ENCODE data around the gene RFWD3. TPM values are rescaled to one million over a fixed set of nuclear protein-coding genes. Genes with fewer than 3 reads are reported as not detected.

RFWD3 gene
- total and polyA plus RNA-seq, 2 of the 13 experiments (the other 11 are each of a cell fraction or from before 2014, with no cell fraction given) = 23.4 to 62.6 TPM

DNA sequence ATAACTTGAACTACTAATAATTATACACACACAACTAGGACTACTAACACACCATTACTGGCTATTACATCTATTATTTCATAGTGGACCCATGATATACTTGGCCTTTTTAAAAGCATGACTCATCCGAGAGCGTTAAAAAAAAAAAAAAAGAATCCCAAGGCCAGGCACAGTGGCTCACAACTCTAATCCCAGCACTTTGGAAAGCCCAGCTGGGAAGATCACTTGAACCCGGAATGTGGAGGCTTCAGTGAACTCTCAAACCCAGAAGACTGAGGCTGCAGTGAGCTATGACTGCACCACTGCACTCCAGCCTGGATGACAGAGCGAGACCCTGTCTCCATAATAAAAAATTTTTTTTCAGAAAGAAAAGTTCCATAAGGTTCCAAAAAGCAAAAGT, 62.8 kb downstream of the RFWD3 start (continued):
- TF ChIP-seq GATA4 (IDR thresholded peaks at IDR 0.05; ENCODE audit: borderline replicate concordance, low read depth) (no peak), ZNF235 (CRISPR knock-in tag; IDR thresholded peaks at IDR 0.05; ENCODE audit: borderline replicate concordance) (no peak)

DNA sequence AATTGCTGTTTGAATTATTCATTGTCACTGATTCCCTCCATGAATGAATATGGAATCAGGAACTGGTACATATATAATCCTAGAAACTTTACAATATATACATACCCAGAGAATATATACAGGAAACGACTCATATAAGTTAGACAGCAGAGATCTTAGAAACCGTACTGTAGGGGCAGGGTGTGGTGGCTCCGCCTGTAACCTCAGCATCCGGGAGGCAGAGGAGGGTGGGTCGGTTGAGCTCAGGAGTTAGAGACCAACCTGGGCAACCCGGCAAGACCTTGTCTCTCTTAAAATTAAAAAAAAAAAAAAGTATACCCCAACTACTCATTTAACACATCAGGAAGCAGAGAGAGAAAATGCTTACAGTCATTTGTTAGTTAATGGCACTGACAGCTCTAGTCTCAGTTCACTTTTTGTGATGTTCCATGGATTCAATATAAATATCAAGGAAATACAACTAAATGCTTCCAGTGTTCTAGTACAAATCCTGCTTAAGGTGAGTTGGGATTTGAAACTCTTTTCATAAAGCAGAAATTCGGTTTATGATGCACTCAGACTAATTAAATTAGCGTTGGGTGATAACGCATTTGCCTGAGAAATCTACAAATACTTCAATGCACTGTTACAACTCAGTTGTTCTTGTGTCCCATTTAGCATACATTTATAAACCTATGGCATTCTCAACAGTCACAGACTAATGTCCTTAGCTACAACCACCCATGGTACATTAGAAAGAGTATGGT, 65.4 kb downstream of the RFWD3 start:
- H3K27ac ChIP-seq (ENCODE audit: extremely low read length, insufficient read depth, low read length) = peak overlapping the region; percentile 4
- ChIA-PET POLR2A (interaction anchor here (0.8 to 1.4 kb wide), 3 partner anchors 13 to 65 kb away, joined by 3 to 4 read pairs (median 3); partner anchors contain the start of gene RFWD3), CTCF (ENCODE audit: low intra/inter-chr PET ratio, low total read pairs) (no interaction called here)
- no peak overlapping the region for H2AFZ ChIP-seq (ENCODE audit: low read length)
- no peak overlapping the region for H3K9ac ChIP-seq (ENCODE audit: insufficient read depth, low read depth, low read length)
- peaks cover 92% of the 10 kb centered on the region for H3K79me2 ChIP-seq (ENCODE audit: insufficient read depth, low read length)
- H4K20me1 ChIP-seq (ENCODE audit: insufficient read depth, low read length) = peaks cover 48% of the 10 kb centered on the region
- peaks cover 3 to 10% of the 10 kb centered on the region in 2 experiments; a peak in 4 of 5 replicates for H3K36me3 ChIP-seq (replicated peaks in 1 of 2; ENCODE audit: control insufficient read depth in 1 of 2, insufficient read depth in 2 of 2, low read length in 2 of 2)
- in situ Hi-C loops (cut with HindIII; ENCODE audit: extremely low pct_ligation_motif_present, low pct_unique_long_range_greater_than_20kb) = no loop called here
- peaks cover 53% of the 10 kb centered on the region for H3K4me1 ChIP-seq (ENCODE audit: insufficient read depth, low read length)
- no peak overlapping the region for H3K4me2 ChIP-seq (ENCODE audit: low read depth, low read length)
- H3K27me3 ChIP-seq (ENCODE audit: control insufficient read depth in 1 of 2, insufficient read depth in 2 of 2, low read length in 2 of 2) = peaks cover 0 to 3% of the 10 kb centered on the region in 2 experiments; a peak in 1 of 5 replicates
- H3K9me3 ChIP-seq (ENCODE audit: low read length) = no peaks in the 10 kb centered on the region
- H3K4me3 ChIP-seq (replicated peaks in 1 of 3; ENCODE audit: insufficient read depth in 1 of 3, low read depth in 2 of 3, low read length in 3 of 3) = no peak overlapping the region
- ATAC-seq = no peak
- WGBS (ENCODE audit: low lambda C conversion rate) = 90% methylated on average over 9 of the region's 9 CpGs
- intact Hi-C loops (cut with micrococcal nuclease; ENCODE audit: unreplicated experiment) = loop anchor here (10.0 kb wide), 2 partner anchors 96 to 126 kb away; no protein-coding TSS in a partner anchor
- DNase-seq (ENCODE audit: low spot score) = no peak
- no TSS peak for BruUV-seq (replicated peaks)
- no peak for FAIRE-seq
- TF ChIP-seq ZFP41 (CRISPR knock-in tag; IDR thresholded peaks at IDR 0.05; ENCODE audit: borderline replicate concordance) (no peak), JUND (CRISPR knock-in tag; IDR thresholded peaks at IDR 0.05) (no peak), ZNF460 (CRISPR knock-in tag; IDR thresholded peaks at IDR 0.05; ENCODE audit: borderline replicate concordance) (no peak), TOE1 (CRISPR knock-in tag; IDR thresholded peaks at IDR 0.05) (no peak), HDAC2 (CRISPR knock-in tag; IDR thresholded peaks at IDR 0.05) (no peak), ZNF678 (CRISPR knock-in tag; IDR thresholded peaks at IDR 0.05) (no peak), NCOR1 (IDR thresholded peaks at IDR 0.05; ENCODE audit: borderline replicate concordance, low read length) (no peak), ZBTB42 (CRISPR knock-in tag; IDR thresholded peaks at IDR 0.05) (no peak)
- TF ChIP-seq, protein P1, sequence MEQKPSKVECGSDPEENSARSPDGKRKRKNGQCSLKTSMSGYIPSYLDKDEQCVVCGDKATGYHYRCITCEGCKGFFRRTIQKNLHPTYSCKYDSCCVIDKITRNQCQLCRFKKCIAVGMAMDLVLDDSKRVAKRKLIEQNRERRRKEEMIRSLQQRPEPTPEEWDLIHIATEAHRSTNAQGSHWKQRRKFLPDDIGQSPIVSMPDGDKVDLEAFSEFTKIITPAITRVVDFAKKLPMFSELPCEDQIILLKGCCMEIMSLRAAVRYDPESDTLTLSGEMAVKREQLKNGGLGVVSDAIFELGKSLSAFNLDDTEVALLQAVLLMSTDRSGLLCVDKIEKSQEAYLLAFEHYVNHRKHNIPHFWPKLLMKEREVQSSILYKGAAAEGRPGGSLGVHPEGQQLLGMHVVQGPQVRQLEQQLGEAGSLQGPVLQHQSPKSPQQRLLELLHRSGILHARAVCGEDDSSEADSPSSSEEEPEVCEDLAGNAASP (CRISPR knock-in tag; IDR thresholded peaks at IDR 0.05; ENCODE audit: borderline replicate concordance) = no peak
- TF ChIP-seq, protein P2, sequence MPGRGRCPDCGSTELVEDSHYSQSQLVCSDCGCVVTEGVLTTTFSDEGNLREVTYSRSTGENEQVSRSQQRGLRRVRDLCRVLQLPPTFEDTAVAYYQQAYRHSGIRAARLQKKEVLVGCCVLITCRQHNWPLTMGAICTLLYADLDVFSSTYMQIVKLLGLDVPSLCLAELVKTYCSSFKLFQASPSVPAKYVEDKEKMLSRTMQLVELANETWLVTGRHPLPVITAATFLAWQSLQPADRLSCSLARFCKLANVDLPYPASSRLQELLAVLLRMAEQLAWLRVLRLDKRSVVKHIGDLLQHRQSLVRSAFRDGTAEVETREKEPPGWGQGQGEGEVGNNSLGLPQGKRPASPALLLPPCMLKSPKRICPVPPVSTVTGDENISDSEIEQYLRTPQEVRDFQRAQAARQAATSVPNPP (CRISPR knock-in tag; IDR thresholded peaks at IDR 0.05) = no peak
- TF ChIP-seq, protein P3, sequence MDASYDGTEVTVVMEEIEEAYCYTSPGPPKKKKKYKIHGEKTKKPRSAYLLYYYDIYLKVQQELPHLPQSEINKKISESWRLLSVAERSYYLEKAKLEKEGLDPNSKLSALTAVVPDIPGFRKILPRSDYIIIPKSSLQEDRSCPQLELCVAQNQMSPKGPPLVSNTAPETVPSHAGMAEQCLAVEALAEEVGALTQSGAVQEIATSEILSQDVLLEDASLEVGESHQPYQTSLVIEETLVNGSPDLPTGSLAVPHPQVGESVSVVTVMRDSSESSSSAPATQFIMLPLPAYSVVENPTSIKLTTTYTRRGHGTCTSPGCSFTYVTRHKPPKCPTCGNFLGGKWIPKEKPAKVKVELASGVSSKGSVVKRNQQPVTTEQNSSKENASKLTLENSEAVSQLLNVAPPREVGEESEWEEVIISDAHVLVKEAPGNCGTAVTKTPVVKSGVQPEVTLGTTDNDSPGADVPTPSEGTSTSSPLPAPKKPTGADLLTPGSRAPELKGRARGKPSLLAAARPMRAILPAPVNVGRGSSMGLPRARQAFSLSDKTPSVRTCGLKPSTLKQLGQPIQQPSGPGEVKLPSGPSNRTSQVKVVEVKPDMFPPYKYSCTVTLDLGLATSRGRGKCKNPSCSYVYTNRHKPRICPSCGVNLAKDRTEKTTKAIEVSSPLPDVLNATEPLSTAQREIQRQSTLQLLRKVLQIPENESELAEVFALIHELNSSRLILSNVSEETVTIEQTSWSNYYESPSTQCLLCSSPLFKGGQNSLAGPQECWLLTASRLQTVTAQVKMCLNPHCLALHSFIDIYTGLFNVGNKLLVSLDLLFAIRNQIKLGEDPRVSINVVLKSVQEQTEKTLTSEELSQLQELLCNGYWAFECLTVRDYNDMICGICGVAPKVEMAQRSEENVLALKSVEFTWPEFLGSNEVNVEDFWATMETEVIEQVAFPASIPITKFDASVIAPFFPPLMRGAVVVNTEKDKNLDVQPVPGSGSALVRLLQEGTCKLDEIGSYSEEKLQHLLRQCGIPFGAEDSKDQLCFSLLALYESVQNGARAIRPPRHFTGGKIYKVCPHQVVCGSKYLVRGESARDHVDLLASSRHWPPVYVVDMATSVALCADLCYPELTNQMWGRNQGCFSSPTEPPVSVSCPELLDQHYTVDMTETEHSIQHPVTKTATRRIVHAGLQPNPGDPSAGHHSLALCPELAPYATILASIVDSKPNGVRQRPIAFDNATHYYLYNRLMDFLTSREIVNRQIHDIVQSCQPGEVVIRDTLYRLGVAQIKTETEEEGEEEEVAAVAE (CRISPR knock-in tag; IDR thresholded peaks at IDR 0.05; ENCODE audit: borderline replicate concordance) = no peak
- TF ChIP-seq, protein P4, sequence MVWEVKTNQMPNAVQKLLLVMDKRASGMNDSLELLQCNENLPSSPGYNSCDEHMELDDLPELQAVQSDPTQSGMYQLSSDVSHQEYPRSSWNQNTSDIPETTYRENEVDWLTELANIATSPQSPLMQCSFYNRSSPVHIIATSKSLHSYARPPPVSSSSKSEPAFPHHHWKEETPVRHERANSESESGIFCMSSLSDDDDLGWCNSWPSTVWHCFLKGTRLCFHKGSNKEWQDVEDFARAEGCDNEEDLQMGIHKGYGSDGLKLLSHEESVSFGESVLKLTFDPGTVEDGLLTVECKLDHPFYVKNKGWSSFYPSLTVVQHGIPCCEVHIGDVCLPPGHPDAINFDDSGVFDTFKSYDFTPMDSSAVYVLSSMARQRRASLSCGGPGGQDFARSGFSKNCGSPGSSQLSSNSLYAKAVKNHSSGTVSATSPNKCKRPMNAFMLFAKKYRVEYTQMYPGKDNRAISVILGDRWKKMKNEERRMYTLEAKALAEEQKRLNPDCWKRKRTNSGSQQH (CRISPR knock-in tag; IDR thresholded peaks at IDR 0.05; ENCODE audit: low read depth) = no peak

Data from HepG2 (cell line).